A673 (cell line): ENCODE results near the gene ERF. TPM values are rescaled to one million over a fixed set of nuclear protein-coding genes. Genes with fewer than 3 reads are reported as not detected.

Experiments
- BruUV-seq: library from RNA; stranded (reverse); fragments of 400-500 nt; replicated peaks from 2 replicates; lab custom pipeline; 2021; lab: Mats Ljungman, UMichigan
- CTCF ChIA-PET: fragments of 300-600 bp; sonication (Branson Sonifier 250); formaldehyde crosslinking; loops from one replicate; lab custom pipeline; 2022; ENCODE audit warnings: antibody characterized with exemption; lab: Charles Lee
- POLR2A ChIA-PET: fragments of 300-600 bp; sonication (Branson Sonifier 250); formaldehyde crosslinking; loops from one replicate; lab custom pipeline; 2022; ENCODE audit warnings: antibody characterized with exemption; ENCODE audit not compliant: low non-redundant PET; lab: Charles Lee
- DNase-seq: peaks from one replicate; pipeline ENCODE4 v3.0.0-alpha.2; 2015; ENCODE audit warnings: low spot score
- H3K27ac ChIP-seq: fragments of 200-600 bp; sonication (generic); 2 replicates; pipeline ENCODE4 v1.5.1; 2016; ENCODE audit warnings: mixed run types, low read depth, mild to moderate bottlenecking, mixed read lengths, antibody characterized with exemption, low read length; ENCODE audit not compliant: poor library complexity, severe bottlenecking
- H3K27me3 ChIP-seq: fragments of 200-600 bp; sonication (generic); replicated peaks from 2 replicates; pipeline ENCODE4 v1.6.1; 2017; ENCODE audit warnings: mixed run types, low read depth, mild to moderate bottlenecking, mixed read lengths, antibody characterized with exemption, low read length; ENCODE audit not compliant: insufficient read depth, poor library complexity
- H3K36me3 ChIP-seq: fragments of 200-600 bp; sonication (generic); 2 replicates; pipeline ENCODE4 v1.6.1; 2016; ENCODE audit warnings: mixed run types, mild to moderate bottlenecking, mixed read lengths, antibody characterized with exemption, low read length; ENCODE audit not compliant: insufficient read depth, poor library complexity, severe bottlenecking
- H3K4me1 ChIP-seq: fragments of 200-600 bp; sonication (generic); 2 replicates; pipeline ENCODE4 v1.6.1; 2017; ENCODE audit warnings: mixed run types, mild to moderate bottlenecking, mixed read lengths, antibody characterized with exemption, low read length; ENCODE audit not compliant: insufficient read depth, poor library complexity, severe bottlenecking
- H3K4me3 ChIP-seq: fragments of 200-600 bp; sonication (generic); 2 replicates; pipeline ENCODE4 v1.5.1; 2016; ENCODE audit warnings: low read depth, mixed run types, mild to moderate bottlenecking, mixed read lengths, low read length; ENCODE audit not compliant: poor library complexity, severe bottlenecking
- H3K9me3 ChIP-seq: fragments of 200-600 bp; sonication (generic); 2 replicates; pipeline ENCODE4 v1.6.1; 2016; ENCODE audit warnings: mixed run types, low read depth, mild to moderate bottlenecking, mixed read lengths, antibody characterized with exemption, low read length; ENCODE audit not compliant: poor library complexity, severe bottlenecking
- CTCF ChIP-seq: fragments of 300-800, 200-600 bp; sonication (generic); conservative IDR thresholded peaks from 2 replicates; pipeline ENCODE4 v1.5.1; 2017; ENCODE audit warnings: low read depth, mild to moderate bottlenecking, antibody characterized with exemption, low read length, moderate library complexity, mixed read lengths
- EZH2 ChIP-seq: fragments of 200-600 bp; sonication (generic); IDR thresholded peaks from 2 replicates; pipeline ENCODE4 v1.6.1; 2017; ENCODE audit warnings: borderline replicate concordance, low read depth, mild to moderate bottlenecking, mixed read lengths, antibody characterized with exemption, low read length; ENCODE audit not compliant: poor library complexity, severe bottlenecking
- intact Hi-C: fragments of 100-400 bp; cut with micrococcal nuclease; formaldehyde crosslinking; loops from one replicate; pipeline ENCODE4 v1.10.0; 2022; ENCODE audit not compliant: unreplicated experiment
- total RNA-seq: library from RNA; stranded (reverse); gene quantifications from 2 replicates; pipeline ENCODE4 v1.2.3, GENCODE V29; 2021

The ERF gene
- total RNA-seq, 1 experiment from 2014 or later: 164 TPM

- H3K27ac ChIP-seq: no peak overlapping the region
- no peaks in the 10 kb centered on the region for H3K4me1 ChIP-seq
- no peaks in the 10 kb centered on the region for H3K27me3 ChIP-seq
- ChIA-PET CTCF (interaction anchor here (0.5 to 0.8 kb wide), 2 partner anchors 47 to 49 kb away, joined by 3 read pairs; no protein-coding TSS in a partner anchor), POLR2A (no interaction called here)
- intact Hi-C loops: no loop called here
- no peak for DNase-seq
- H3K9me3 ChIP-seq: no peaks in the 10 kb centered on the region
- TF ChIP-seq EZH2 (no peak), CTCF (0 out of 2 replicates have a peak, but pooled peaks have one; percentile 35)
- H3K4me3 ChIP-seq: no peak overlapping the region
- peaks cover 86% of the 10 kb centered on the region for H3K36me3 ChIP-seq
- BruUV-seq: no TSS peak
Observed at GRCh38 chr19:42293540-42293939, 38.6 kb upstream of the ERF start.

GRCh38 chr19:42292963-42293362, 38.0 kb upstream of the ERF start:
- ChIA-PET CTCF (interaction anchor here (0.5 to 0.8 kb wide), 2 partner anchors 47 to 48 kb away, joined by 3 read pairs; no protein-coding TSS in a partner anchor), POLR2A (no interaction called here)
- peaks cover 92% of the 10 kb centered on the region for H3K36me3 ChIP-seq
- H3K9me3 ChIP-seq: no peaks in the 10 kb centered on the region
- H3K4me3 ChIP-seq: no peak overlapping the region
- H3K27me3 ChIP-seq: no peaks in the 10 kb centered on the region
- H3K4me1 ChIP-seq: no peaks in the 10 kb centered on the region
- BruUV-seq: no TSS peak
- no peak overlapping the region for H3K27ac ChIP-seq
- no peak for DNase-seq
- intact Hi-C loops: no loop called here
- no peak for TF ChIP-seq CTCF
- no peak for TF ChIP-seq EZH2

GRCh38 chr19:42292042-42292960, 37.4 kb upstream of the ERF start:
- POLR2A ChIA-PET: no interaction called here
- TF ChIP-seq EZH2: no peak
- no peak for TF ChIP-seq CTCF
- DNase-seq: no peak
- Histone ChIP-seq H3K36me3 (peaks cover 98% of the 10 kb centered on the region), H3K9me3 (no peaks in the 10 kb centered on the region), H3K4me3 (no peak overlapping the region), H3K4me1 (no peaks in the 10 kb centered on the region), H3K27ac (no peak overlapping the region), H3K27me3 (no peaks in the 10 kb centered on the region)
- intact Hi-C loops: no loop called here
- CTCF ChIA-PET: no interaction called here
- BruUV-seq: no TSS peak
